Neural cell (in vitro differentiated cells): ENCODE data around the gene MPHOSPH8. TPM values are rescaled to one million over a fixed set of nuclear protein-coding genes. Genes with fewer than 3 reads are reported as not detected.

Experiments
- H2AFZ ChIP-seq: fragments of 200-600, 300-800 bp; sonication (generic), shearing (Covaris generic); 2 replicates; pipeline ENCODE4 v1.6.0; 2014; ENCODE audit warnings: low read depth, mild to moderate bottlenecking, antibody characterized with exemption, low read length, moderate library complexity
- H3F3A ChIP-seq: fragments of 200-600 bp; shearing (Covaris generic); 2 replicates; pipeline ENCODE4 v1.6.1; 2016; ENCODE audit warnings: mild to moderate bottlenecking, moderate library complexity, mixed read lengths, antibody characterized with exemption, low read length; ENCODE audit not compliant: insufficient read depth, poor library complexity, severe bottlenecking
- H3K27ac ChIP-seq: fragments of 200-600, 300-800 bp; sonication (generic), shearing (Covaris generic); 2 replicates; pipeline ENCODE4 v1.5.1; 2014; ENCODE audit warnings: mild to moderate bottlenecking, low read length, moderate library complexity
- H3K27me3 ChIP-seq: fragments of 300-800, 200-600 bp; sonication (generic), shearing (Covaris generic); 2 replicates; pipeline ENCODE4 v1.6.0; 2014; ENCODE audit warnings: mild to moderate bottlenecking, low read depth, low read length, moderate library complexity; ENCODE audit not compliant: insufficient read depth
- H3K36me3 ChIP-seq: fragments of 300-800, 200-600 bp; sonication (generic), shearing (Covaris generic); 2 replicates; pipeline ENCODE4 v1.5.1; 2014; ENCODE audit warnings: mild to moderate bottlenecking, antibody characterized with exemption, low read length, moderate library complexity; ENCODE audit not compliant: insufficient read depth
- H3K4me2 ChIP-seq: fragments of 300-800, 200-600 bp; sonication (generic), shearing (Covaris generic); 2 replicates; pipeline ENCODE4 v1.6.0; 2014; ENCODE audit warnings: mild to moderate bottlenecking, low read length
- H3K4me3 ChIP-seq: fragments of 300-800, 200-600 bp; sonication (generic), shearing (Covaris generic); 2 replicates; pipeline ENCODE4 v1.5.1; 2014; ENCODE audit warnings: mild to moderate bottlenecking, low read length, moderate library complexity
- H3K79me2 ChIP-seq: fragments of 200-600 bp; shearing (Covaris generic); replicated peaks from 2 replicates; pipeline ENCODE4 v1.6.0; 2014; ENCODE audit warnings: mild to moderate bottlenecking, low read length, moderate library complexity; ENCODE audit not compliant: insufficient read depth
- H3K9ac ChIP-seq: fragments of 300-800, 200-600 bp; sonication (generic), shearing (Covaris generic); 2 replicates; pipeline ENCODE4 v1.6.1; 2016; ENCODE audit warnings: mild to moderate bottlenecking, low read length, mixed read lengths
- H3K9me2 ChIP-seq: fragments of 200-600 bp; shearing (Covaris generic); 2 replicates; pipeline ENCODE4 v1.6.1; 2016; ENCODE audit warnings: mild to moderate bottlenecking, low read length, mixed read lengths; ENCODE audit not compliant: insufficient read depth
- H3K9me3 ChIP-seq: fragments of 200-600, 300-800 bp; sonication (generic), shearing (Covaris generic); 2 replicates; pipeline ENCODE4 v1.6.1; 2016; ENCODE audit warnings: mild to moderate bottlenecking, mixed run types, low read length, moderate library complexity, mixed read lengths
- H4K20me1 ChIP-seq: fragments of 200-600 bp; shearing (Covaris generic); 2 replicates; pipeline ENCODE4 v1.6.1; 2016; ENCODE audit warnings: mild to moderate bottlenecking, mixed run types; ENCODE audit not compliant: insufficient read depth
- EP300 ChIP-seq: fragments of 450-650 bp; conservative IDR thresholded peaks from 2 replicates; pipeline ENCODE4 v1.6.1; 2014; ENCODE audit warnings: antibody characterized with exemption, mild to moderate bottlenecking, moderate library complexity; ENCODE audit not compliant: poor library complexity, severe bottlenecking
- EZH2 ChIP-seq: fragments of 200-600, 300-800 bp; shearing (Covaris generic), sonication (generic); IDR thresholded peaks from 2 replicates; pipeline ENCODE4 v1.6.1; 2014; ENCODE audit warnings: antibody characterized with exemption, low read length, borderline replicate concordance, mild to moderate bottlenecking; ENCODE audit not compliant: insufficient read depth, poor library complexity, severe bottlenecking
- MXI1 ChIP-seq: fragments of 450-650 bp; conservative IDR thresholded peaks from 2 replicates; pipeline ENCODE4 v1.6.1; 2014; ENCODE audit warnings: antibody characterized with exemption, mild to moderate bottlenecking; ENCODE audit not compliant: poor library complexity, severe bottlenecking
- POLR2AphosphoS5 ChIP-seq: IDR thresholded peaks from 2 replicates; pipeline ENCODE4 v1.6.1; 2012
- RAD21 ChIP-seq: fragments of 450-650 bp; conservative IDR thresholded peaks from 2 replicates; pipeline ENCODE4 v1.6.1; 2014; ENCODE audit warnings: antibody characterized with exemption, mild to moderate bottlenecking, moderate library complexity
- SMC3 ChIP-seq: fragments of 450-650 bp; conservative IDR thresholded peaks from 2 replicates; pipeline ENCODE4 v1.6.1; 2014; ENCODE audit warnings: antibody characterized with exemption, mild to moderate bottlenecking, moderate library complexity; ENCODE audit not compliant: poor library complexity
- TAF1 ChIP-seq: IDR thresholded peaks from 2 replicates; pipeline ENCODE4 v1.6.1; 2012; ENCODE audit warnings: low read depth
- polyA plus RNA-seq: library from polyadenylated mRNA; depleted of rRNA; stranded (reverse); fragments of >200 nt; gene quantifications from 2 replicates; pipeline ENCODE4 v1.2.3, GENCODE V29; 2014
- TF ChIP-seq, protein P1 (sequence below): IDR thresholded peaks from 2 replicates; pipeline ENCODE4 v1.6.1; 2012; ENCODE audit warnings: borderline replicate concordance
- TF ChIP-seq, protein P2 (sequence below): fragments of 450-650 bp; IDR thresholded peaks from 2 replicates; pipeline ENCODE4 v1.5.1; 2014; ENCODE audit warnings: antibody characterized with exemption, mild to moderate bottlenecking, moderate library complexity; ENCODE audit not compliant: poor library complexity, severe bottlenecking

MPHOSPH8 gene
- polyA plus RNA-seq, 1 donor from 2014 or later = 35.0 TPM

DNA sequence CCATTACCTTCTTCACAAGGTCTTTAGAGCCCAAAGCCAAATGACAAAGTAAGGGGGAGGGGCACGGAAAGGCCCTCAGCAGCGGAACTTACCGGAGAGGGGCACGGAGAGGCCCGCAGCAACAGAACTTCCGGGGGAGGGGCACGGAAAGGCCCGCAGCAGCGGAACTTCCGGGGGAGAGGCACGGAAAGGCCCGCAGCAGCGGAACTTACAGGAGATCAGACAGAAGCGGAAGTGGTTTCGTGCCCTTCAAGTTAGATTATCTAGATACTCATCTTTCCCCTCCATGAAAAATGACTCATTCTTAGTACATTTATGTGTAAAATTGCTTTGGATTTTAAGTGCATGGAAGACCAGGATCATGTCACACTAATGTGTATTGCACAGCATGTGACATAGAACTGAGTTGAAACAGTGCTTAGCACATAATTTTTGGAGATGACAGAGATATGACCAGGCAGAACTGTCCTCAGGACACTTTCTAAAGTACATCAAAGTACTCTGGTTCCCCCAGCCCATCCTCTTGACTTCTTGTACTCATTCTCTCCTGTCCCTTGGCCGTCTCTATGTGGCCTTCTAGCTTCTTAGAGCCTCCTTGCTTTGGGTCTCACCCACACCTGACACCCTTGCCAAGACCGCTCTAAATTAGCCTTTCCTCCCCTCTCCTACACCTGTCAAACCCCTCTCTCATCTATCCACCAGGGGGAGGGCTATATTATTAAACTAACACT is 46.4 kb upstream of the MPHOSPH8 start:
- H3K79me2 ChIP-seq = no peaks in the 10 kb centered on the region
- no peaks in the 10 kb centered on the region for H3K9me3 ChIP-seq
- no peaks in the 10 kb centered on the region for H3K9me2 ChIP-seq
- H4K20me1 ChIP-seq = no peaks in the 10 kb centered on the region
- H3K4me3 ChIP-seq = no peak overlapping the region
- no peaks in the 10 kb centered on the region for H3K27me3 ChIP-seq
- no peak overlapping the region for H2AFZ ChIP-seq
- H3K9ac ChIP-seq = no peak overlapping the region
- H3F3A ChIP-seq = no peaks in the 10 kb centered on the region
- no peaks in the 10 kb centered on the region for H3K36me3 ChIP-seq
- H3K27ac ChIP-seq = no peak overlapping the region
- no peak overlapping the region for H3K4me2 ChIP-seq
- TF ChIP-seq MXI1 (no peak), EP300 (no peak), TAF1 (no peak), SMC3 (no peak)

DNA sequence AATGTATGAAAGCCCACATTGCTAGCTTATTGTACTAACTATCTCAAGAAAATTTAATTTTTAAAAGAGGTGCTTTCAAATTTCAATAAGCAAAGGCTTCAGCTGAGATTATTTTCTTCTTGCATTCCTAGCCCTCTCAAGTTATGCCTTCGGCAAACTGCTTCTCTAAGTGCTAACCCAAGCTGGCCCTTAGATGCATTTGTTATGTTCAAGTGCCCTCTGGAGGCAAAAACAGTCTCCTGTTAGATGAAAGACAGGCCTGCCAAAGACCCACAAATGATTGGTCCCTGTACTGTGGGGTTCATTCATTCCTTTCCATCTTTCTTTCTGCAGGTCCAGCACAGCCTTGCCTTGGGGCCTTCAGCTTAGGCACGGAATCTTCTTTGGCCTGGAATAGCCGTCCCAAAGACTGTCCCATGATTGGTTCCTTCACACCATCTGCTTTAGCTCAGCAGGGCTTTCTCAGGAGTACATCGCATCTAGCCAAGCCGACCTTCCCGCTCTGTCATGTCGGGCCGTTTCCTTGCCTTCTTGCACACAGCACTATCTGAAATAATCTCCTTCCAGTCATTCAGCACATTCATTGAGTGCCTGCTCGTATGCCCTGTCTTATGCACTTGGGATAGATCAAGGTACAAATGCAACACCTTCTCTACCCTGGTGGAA is 45.7 kb upstream of the MPHOSPH8 start:
- Histone ChIP-seq H3F3A (no peaks in the 10 kb centered on the region), H3K4me3 (no peak overlapping the region), H3K79me2 (no peaks in the 10 kb centered on the region), H4K20me1 (no peaks in the 10 kb centered on the region), H3K27me3 (no peaks in the 10 kb centered on the region), H3K4me2 (no peak overlapping the region), H3K9me3 (no peaks in the 10 kb centered on the region), H2AFZ (no peak overlapping the region), H3K9me2 (no peaks in the 10 kb centered on the region), H3K27ac (no peak overlapping the region), H3K9ac (no peak overlapping the region), H3K36me3 (no peaks in the 10 kb centered on the region)
- no peak for TF ChIP-seq TAF1
- no peak for TF ChIP-seq MXI1
- TF ChIP-seq, protein P1, sequence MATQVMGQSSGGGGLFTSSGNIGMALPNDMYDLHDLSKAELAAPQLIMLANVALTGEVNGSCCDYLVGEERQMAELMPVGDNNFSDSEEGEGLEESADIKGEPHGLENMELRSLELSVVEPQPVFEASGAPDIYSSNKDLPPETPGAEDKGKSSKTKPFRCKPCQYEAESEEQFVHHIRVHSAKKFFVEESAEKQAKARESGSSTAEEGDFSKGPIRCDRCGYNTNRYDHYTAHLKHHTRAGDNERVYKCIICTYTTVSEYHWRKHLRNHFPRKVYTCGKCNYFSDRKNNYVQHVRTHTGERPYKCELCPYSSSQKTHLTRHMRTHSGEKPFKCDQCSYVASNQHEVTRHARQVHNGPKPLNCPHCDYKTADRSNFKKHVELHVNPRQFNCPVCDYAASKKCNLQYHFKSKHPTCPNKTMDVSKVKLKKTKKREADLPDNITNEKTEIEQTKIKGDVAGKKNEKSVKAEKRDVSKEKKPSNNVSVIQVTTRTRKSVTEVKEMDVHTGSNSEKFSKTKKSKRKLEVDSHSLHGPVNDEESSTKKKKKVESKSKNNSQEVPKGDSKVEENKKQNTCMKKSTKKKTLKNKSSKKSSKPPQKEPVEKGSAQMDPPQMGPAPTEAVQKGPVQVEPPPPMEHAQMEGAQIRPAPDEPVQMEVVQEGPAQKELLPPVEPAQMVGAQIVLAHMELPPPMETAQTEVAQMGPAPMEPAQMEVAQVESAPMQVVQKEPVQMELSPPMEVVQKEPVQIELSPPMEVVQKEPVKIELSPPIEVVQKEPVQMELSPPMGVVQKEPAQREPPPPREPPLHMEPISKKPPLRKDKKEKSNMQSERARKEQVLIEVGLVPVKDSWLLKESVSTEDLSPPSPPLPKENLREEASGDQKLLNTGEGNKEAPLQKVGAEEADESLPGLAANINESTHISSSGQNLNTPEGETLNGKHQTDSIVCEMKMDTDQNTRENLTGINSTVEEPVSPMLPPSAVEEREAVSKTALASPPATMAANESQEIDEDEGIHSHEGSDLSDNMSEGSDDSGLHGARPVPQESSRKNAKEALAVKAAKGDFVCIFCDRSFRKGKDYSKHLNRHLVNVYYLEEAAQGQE = no peak
- no peak for TF ChIP-seq EZH2
- no peak for TF ChIP-seq RAD21
- TF ChIP-seq POLR2AphosphoS5 = no peak
- TF ChIP-seq EP300 = no peak
- no peak for TF ChIP-seq SMC3
- TF ChIP-seq, protein P2, sequence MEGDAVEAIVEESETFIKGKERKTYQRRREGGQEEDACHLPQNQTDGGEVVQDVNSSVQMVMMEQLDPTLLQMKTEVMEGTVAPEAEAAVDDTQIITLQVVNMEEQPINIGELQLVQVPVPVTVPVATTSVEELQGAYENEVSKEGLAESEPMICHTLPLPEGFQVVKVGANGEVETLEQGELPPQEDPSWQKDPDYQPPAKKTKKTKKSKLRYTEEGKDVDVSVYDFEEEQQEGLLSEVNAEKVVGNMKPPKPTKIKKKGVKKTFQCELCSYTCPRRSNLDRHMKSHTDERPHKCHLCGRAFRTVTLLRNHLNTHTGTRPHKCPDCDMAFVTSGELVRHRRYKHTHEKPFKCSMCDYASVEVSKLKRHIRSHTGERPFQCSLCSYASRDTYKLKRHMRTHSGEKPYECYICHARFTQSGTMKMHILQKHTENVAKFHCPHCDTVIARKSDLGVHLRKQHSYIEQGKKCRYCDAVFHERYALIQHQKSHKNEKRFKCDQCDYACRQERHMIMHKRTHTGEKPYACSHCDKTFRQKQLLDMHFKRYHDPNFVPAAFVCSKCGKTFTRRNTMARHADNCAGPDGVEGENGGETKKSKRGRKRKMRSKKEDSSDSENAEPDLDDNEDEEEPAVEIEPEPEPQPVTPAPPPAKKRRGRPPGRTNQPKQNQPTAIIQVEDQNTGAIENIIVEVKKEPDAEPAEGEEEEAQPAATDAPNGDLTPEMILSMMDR = no peak
